Putamen (tissue), 1 donor: Measurements from ENCODE around the gene TNFRSF12A.

Experiments used
- DNase-seq: peaks from one replicate; pipeline ENCODE4 v3.0.0-alpha.2; 2016; ENCODE audit warnings: low spot score

The TNFRSF12A gene

DNA sequence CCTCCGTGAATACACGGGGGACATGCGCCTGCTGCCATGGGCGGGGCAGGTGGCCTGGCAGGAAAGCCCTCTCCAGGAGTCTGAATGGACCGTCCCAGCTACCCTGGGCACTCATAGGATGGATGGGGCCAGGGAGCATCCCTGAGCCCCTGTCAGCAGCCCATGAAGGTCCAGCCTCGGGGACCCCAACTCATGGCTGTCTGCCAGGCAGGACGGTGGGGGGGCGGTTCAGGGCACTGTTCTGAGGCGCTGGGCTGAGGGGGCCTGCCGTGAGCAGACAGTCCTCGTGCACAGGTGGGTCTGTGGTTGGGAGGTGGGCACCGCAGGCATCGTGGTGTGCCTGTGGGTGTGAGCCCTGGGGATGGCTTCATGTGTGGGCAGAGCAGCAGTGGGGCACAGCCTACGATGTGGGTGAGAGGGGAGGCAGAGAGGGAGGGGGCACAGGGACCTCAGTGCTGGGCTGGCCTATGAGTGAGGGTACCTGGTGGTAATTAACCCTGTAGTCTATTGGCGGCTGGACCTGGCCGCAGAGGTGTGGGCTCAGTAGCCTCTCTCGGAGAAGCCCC, 33.5 kb upstream of the TNFRSF12A start:
- no peak for DNase-seq

DNA sequence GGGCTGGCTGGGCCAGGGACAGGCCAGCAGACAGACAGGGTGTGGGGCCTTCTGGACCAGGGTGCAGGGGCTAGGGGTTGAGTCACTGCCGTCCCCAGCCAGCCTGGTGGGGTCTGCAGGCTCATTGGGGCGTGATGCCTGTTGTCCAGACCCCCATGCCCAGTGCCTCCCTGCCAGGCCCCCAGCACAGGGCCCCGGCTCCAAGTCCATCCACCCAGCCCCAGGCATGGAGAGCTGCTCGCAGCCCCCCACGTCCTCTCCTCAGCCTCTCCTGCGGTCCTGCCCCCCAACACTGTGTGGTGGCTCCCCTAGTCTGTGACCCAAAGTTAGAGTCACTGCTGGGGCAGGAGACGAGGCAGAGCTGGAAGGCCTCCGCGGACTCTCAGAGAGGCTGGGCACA, 32.9 kb upstream of the TNFRSF12A start:
- DNase-seq: no peak

DNA sequence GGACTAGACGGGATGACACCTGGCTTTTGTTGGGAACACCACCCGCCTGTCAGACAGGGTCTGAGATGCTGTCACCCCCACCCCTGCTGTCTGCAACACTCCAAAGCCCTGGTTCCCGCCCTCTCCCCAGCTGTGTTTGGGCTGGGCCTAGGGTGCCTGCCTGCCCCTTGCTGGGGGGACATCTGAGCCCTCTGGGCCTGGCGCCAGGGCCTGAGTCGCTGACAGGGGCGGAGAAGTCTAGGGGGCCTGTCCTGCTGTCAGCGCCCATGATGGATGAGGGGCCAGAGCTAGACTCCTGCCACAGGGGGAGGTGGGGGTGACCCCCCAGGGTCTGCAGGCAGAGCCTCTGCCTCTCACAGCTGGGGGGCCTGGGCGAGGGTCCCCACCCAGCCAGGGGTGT, 32.3 kb upstream of the TNFRSF12A start:
- DNase-seq: no peak

GRCh38 chr16:2988590-2989099, 31.5 kb upstream of the TNFRSF12A start:
- DNase-seq: no peak

DNA sequence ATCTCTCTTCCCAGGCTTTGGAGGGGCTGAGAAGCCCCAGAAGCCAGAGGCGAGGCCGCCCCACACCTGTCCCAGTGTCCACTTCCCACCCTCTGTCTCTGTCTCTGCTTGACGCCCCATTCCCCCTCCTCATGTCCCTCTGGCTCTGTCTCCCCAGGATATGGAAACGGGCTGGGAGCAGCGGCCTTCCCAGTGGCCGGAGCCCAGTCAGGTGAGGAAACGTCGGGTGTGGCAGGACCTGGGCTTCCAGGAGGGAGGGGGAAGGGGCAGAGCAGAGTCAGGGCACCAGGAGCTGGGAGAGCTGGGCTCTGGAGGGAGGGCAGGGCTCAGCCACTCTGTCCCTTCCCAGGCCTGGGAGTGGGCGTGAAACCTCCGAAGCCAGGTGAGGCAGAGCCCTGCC, 29.3 kb upstream of the TNFRSF12A start:
- no peak for DNase-seq

DNA sequence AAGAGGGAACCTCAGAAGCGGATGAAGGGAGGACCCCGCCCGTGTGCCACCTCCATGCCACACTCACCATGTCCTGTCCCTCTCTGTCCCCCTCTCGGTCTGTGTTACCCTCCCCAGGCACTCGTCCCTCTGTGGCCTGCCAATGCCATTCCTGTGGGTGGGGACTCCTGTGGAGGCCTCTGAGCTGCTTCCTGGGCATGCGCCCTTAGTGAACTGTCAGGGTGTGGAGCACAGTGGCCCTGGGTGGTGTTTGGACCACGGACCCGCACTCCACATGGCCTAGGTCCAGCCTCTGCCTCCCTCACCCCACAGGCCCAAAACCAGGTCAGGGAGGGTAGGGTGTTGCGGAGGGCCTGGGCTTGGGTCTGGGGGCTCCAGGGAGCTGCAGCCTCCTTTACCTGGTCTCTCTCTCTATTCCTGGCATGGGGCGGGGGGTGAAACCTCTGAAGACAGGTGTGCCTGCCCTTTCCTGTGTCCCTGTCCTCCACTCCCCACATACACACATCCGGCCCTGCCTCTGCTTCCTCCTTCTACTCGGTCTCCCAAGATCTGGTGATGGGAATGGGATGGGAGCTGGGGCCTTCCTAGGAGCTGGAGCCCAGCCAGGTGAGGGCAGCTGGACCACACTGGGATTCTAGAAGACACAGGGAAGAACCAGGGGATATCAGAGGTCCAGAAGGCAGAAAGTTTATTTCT, 28.5 kb upstream of the TNFRSF12A start:
- DNase-seq: no peak

GRCh38 chr16:2992383-2993081, 27.6 kb upstream of the TNFRSF12A start:
- no peak for DNase-seq

DNA sequence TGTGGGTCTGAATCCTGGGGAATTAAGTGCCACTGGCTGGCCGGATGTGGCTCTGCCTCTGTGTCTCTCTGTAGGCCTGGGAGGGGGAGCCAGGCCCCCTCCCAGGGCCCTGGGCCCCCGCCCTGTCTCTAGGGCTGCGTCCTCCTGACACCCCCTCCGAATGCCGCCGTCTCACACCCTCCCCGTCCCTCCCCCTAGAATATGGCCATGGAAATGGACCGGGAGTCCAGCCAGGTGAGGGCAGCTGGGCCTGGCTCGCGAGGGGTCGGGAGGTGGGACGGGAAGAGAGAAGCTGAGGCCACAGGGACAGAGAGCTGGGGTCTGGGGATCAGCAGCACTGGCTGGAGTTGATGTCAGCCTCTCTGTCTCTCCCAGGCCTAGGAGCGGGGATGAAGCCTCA, 23.9 kb upstream of the TNFRSF12A start:
- no peak for DNase-seq

GRCh38 chr16:2999929-3000328, 20.2 kb upstream of the TNFRSF12A start:
- DNase-seq: no peak

- DNase-seq: no peak
Measured at GRCh38 chr16:3000540-3000939, 19.6 kb upstream of the TNFRSF12A start.

- DNase-seq: no peak
Measured at GRCh38 chr16:3001316-3001715, 18.9 kb upstream of the TNFRSF12A start.

DNA sequence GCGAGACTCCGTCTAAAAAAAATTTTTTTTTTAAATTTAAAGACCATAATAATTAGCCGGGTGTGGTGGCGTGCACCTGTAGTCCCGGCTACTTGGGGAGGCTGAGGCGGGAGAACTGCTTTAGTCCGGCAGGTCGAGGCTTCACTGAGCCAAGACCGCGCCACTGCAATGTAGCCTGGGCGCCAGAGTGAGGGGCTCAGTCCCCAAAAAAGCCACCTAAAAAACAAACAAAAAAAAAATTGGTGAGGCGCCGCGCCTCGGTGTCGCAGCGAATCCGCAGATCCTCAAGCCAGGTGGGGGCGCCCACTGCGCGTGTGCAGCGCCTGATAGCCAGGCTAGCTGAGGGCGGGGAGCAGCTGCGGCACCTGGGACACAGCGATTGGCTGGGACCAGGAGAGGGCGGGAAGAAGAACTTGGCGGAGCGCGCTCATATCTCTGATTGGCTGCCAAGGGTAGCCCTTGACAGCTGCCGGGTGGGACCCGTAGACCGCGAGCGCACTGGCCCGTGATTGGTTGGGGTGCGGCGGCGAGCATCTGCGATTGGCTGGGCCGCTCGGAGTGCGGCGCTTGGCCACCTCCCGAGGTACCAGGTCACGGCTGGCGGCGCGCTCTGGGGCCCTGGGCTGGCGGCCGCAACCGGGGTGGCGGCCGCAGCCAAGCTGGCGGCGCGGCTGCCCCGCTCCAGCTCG, 16.4 kb upstream of the TNFRSF12A start:
- peak; percentile 98 for DNase-seq

- DNase-seq: no peak
Measured at GRCh38 chr16:3004319-3004718, 15.8 kb upstream of the TNFRSF12A start.

- no peak for DNase-seq
Measured at GRCh38 chr16:3004781-3005284, 15.3 kb upstream of the TNFRSF12A start.

GRCh38 chr16:3007059-3007956, 12.9 kb upstream of the TNFRSF12A start:
- no peak for DNase-seq

GRCh38 chr16:3007957-3008689, 12.0 kb upstream of the TNFRSF12A start:
- no peak for DNase-seq

DNA sequence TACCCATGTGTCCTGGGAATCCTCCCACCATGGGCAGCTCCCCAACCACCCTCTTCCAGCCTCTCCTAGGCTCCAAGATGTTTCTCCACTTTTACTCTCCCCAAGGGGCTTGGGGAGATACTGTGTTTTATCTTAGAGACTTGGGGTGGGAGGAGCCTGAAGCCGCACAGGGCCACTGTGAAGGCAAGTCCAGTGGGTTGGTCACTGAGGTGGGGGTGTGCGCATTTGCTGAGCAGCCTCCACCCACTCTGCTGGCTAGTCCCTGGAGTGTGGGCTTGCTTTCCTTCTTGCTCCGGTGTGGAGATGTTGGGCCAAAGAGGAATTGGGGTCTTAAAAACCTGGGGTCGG, 11.5 kb upstream of the TNFRSF12A start:
- no peak for DNase-seq

DNA sequence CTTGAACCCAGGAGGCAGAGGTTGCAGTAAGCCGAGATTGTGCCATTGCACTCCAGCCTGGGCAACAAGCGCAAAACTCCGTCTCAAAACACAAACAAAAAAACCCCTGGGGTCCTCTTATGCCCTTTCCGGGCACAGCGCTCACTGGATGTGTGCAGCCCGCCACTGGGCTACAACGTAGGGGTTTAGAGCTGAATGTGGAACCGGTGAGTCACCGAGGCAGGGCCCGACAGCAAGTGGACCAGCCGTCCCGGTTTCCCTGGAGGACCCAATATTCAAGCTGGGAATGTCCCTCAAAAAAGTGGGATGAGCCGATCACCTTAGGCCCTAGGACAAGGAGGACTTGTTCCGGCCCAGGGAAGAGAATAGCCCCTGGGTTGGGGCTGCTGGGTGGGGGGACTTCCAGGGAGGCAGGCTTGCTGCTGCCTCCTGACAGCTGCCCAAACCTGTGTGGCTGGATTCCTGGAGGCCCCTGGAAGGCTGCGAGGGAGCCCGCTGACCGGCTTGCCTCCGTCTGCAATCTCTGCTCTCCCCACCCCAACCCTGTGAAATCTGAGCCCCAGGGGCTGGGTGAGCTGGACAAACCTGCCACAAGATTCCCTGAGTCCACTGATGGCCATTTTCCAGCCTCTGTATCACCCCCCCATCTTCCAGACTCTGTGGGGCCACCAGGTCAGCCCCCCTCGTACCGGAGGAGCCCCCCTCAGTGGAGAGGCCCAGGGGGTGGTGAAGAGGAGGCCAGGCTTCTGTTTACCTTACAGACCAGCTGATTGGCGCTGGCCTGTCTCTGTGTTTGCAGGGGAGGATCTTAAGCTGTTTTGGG, 10.4 kb upstream of the TNFRSF12A start:
- no peak for DNase-seq

DNA sequence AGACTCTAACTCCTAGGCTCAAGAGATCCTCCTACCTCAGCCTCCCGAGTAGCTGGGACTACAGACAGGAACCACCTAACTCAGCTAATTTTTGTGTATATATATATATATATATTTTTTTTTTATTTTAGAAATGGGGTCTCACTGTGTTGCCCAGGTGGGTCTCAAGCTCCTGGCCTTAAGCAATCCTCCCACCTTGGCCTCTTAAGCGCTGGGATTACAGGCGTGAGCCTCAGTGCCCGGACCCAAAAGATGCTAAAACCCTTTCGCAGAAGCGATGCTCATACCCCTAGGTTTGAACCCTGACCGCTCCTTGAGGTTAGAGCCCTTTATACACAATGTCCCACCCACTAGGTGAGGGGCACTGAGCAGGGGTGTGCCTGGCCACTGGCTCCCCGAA, 9.7 kb upstream of the TNFRSF12A start:
- no peak for DNase-seq

DNA sequence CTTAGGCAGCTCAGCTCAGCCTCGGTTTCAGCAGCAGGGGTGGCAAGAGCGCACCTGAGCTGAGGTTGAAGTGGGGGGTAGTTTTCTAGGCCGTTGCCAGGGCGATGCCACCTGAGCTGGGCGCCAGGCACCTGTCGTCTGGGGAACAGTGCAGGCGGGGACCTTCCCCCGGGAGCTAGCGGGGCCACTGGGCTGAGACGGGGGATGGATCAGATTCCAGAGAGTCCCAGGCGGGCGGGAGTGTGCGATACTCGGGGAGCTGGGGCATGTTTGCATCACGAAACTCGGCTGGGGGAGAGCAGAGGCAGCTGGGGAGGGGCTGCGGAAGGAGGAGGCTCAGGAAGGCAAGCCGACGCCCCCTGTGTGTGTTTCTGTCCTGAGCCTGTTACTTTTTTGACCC, 7.9 kb upstream of the TNFRSF12A start:
- DNase-seq: no peak
